Measurements from ENCODE around the gene ZFP36.

Gene ZFP36

DNA sequence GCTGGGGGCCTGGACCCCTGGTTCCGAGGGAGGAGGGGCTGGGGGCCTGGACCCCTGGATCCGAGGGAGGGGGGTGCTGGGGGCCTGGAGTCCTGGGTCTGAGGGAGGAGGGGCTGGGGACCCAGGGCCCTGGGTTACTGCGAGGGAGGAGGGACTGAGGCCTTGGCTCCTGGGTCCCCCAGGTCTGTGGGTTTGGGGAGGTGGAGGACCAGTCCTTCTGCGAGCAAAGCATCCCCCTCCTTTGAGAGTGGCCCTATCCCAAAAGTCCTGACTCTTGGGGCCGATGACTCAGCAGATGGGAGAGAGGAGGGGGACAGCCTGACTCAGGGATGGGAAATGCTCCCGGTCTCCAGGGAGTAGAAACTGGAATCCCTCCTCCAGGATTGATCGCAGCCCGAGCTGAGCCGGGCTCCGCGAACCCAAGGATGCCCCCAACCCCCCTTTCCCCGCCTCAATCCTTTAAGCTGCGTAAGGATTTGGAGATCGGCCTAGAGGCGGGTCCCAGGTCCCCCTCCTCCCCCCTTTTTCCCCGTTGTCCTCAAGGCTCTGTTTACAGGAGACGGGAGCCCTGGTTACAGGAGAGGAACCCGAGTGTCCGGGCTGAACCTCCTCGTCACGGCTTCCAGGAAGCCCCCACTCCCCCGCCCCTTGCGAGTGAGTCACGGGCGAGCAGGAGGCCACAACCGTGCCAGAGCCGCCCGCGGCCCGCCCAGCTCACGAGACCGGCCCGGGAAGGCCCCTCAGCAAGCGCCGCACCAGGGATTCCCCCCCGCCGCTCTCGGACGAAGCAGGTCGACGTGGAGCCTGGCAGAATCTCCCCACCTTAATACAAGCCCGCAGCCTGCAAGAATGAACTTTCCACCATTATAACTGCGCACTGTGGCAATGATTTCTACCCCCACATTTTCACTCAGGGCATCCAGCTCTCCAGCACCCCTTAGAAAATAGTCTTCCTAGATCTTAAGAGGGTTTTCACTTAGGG, 3.0 kb upstream of the ZFP36 start:
- TF ChIP-seq, protein P1, sequence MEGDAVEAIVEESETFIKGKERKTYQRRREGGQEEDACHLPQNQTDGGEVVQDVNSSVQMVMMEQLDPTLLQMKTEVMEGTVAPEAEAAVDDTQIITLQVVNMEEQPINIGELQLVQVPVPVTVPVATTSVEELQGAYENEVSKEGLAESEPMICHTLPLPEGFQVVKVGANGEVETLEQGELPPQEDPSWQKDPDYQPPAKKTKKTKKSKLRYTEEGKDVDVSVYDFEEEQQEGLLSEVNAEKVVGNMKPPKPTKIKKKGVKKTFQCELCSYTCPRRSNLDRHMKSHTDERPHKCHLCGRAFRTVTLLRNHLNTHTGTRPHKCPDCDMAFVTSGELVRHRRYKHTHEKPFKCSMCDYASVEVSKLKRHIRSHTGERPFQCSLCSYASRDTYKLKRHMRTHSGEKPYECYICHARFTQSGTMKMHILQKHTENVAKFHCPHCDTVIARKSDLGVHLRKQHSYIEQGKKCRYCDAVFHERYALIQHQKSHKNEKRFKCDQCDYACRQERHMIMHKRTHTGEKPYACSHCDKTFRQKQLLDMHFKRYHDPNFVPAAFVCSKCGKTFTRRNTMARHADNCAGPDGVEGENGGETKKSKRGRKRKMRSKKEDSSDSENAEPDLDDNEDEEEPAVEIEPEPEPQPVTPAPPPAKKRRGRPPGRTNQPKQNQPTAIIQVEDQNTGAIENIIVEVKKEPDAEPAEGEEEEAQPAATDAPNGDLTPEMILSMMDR (IDR thresholded peaks at IDR 0.05; ENCODE audit: low read depth, low read length) = no peak
- peak overlapping the region; percentile 47 for H3K4me3 ChIP-seq (ENCODE audit: low read depth, low read length)

DNA sequence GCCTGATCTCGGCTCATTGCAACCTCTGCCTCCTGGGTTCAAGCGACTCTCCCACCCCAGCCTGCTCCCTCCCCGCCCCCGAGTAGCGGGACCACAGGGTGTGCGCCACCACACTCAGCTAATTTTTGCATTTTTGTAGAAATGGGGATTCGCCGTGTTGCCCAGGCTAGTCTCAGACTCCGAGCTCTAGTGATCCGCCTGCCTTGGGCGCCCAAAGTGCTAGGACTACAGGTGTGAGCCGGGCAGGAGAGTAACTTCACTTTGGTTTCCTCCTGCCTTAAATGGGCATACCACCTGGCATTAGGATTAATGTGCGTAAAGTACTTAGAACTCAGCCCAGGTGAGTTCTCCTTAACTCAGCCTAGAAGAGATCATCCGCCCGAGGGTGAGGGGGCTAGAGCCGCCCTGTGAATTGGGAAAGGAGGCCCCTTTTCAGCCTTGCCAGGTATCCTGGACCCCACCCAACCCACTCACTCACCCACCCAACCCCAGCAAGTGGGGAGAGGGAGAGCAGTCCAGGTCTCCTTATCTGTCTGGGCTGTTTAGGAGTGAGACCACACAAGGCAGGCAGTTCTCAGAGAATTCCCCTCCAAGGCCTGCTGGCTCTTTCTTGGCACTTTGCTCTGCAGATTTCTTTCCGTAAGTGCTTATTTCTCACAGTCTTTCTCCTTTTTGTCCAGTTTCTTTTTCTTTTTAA, 1.2 kb upstream of the ZFP36 start:
- TF ChIP-seq, protein P1 (IDR thresholded peaks at IDR 0.05; ENCODE audit: low read depth, low read length) = no peak
- no peak overlapping the region for H3K4me3 ChIP-seq (ENCODE audit: low read depth, low read length)

DNA sequence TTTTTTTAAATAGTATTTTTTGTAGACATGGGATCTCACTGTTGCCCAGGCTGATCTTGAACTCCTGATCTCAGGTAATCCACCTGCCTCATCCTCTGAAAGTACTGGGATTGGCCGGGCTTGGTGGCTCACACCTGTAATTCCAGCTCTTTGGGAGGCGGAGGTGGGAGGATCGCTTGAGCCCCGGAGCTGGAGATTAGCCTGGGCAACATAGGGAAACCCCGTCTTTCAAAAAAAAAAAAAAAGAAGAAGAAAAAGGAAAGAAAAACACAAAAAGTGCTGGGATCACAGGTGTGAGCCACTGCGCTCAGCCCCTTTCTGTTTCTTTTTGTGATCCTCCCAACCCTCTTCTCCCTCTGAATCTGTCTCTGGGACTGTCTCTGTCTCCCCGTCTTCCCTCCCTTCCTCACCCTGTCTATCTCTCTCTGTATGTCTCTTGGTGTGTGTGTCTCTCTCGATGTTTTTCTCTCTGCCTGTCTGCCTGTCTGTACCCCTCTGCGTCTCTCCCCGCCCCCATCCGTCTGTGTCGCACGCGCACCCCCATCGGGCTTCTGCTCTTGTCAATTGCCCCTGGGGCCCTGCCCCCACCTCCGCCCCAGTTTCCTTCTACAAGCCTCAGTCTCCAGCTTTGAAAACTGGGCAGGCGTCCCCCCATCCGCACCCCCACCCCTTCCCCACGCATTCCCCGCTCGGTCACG, 540 bp upstream of the ZFP36 start:
- TF ChIP-seq, protein P1 (IDR thresholded peaks at IDR 0.05; ENCODE audit: low read depth, low read length) = no peak
- peak overlapping the region; percentile 51 for H3K4me3 ChIP-seq (ENCODE audit: low read depth, low read length)

DNA sequence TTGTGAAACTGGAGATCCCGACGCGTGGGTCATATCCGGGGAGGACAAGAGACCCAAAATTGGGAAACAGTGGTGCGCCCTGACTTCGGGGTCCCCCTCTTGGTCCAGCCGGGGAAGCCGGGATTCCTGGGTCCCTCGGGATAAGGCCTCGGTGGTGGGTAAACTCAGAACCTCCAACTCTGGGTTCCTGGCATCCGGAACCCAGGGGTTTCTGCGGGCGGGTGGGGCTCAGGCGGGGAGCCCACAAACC, 688 bp downstream of the ZFP36 start:
- peak overlapping the region; percentile 98 for H3K4me3 ChIP-seq (ENCODE audit: low read depth, low read length)
- TF ChIP-seq, protein P1 (IDR thresholded peaks at IDR 0.05; ENCODE audit: low read depth, low read length) = no peak

DNA sequence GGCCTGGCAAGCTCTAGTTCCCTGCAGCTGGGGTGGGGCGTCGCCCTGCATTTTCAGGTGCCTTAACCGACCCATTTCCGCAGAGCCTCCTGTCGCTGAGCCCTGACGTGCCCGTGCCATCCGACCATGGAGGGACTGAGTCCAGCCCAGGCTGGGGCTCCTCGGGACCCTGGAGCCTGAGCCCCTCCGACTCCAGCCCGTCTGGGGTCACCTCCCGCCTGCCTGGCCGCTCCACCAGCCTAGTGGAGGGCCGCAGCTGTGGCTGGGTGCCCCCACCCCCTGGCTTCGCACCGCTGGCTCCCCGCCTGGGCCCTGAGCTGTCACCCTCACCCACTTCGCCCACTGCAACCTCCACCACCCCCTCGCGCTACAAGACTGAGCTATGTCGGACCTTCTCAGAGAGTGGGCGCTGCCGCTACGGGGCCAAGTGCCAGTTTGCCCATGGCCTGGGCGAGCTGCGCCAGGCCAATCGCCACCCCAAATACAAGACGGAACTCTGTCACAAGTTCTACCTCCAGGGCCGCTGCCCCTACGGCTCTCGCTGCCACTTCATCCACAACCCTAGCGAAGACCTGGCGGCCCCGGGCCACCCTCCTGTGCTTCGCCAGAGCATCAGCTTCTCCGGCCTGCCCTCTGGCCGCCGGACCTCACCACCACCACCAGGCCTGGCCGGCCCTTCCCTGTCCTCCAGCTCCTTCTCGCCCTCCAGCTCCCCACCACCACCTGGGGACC, 1.2 kb downstream of the ZFP36 start:
- TF ChIP-seq, protein P1 (IDR thresholded peaks at IDR 0.05; ENCODE audit: low read depth, low read length) = no peak
- peak overlapping the region; percentile 98 for H3K4me3 ChIP-seq (ENCODE audit: low read depth, low read length)

DNA sequence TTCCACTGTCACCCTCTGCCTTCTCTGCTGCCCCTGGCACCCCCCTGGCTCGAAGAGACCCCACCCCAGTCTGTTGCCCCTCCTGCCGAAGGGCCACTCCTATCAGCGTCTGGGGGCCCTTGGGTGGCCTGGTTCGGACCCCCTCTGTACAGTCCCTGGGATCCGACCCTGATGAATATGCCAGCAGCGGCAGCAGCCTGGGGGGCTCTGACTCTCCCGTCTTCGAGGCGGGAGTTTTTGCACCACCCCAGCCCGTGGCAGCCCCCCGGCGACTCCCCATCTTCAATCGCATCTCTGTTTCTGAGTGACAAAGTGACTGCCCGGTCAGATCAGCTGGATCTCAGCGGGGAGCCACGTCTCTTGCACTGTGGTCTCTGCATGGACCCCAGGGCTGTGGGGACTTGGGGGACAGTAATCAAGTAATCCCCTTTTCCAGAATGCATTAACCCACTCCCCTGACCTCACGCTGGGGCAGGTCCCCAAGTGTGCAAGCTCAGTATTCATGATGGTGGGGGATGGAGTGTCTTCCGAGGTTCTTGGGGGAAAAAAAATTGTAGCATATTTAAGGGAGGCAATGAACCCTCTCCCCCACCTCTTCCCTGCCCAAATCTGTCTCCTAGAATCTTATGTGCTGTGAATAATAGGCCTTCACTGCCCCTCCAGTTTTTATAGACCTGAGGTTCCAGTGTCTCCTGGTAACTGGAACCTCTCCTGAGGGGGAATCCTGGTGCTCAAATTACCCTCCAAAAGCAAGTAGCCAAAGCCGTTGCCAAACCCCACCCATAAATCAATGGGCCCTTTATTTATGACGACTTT, 2.0 kb downstream of the ZFP36 start:
- peak overlapping the region; percentile 98 for H3K4me3 ChIP-seq (ENCODE audit: low read depth, low read length)
- TF ChIP-seq, protein P1 (IDR thresholded peaks at IDR 0.05; ENCODE audit: low read depth, low read length) = no peak
